ENCODE results near the gene YIPF1. TPM values are rescaled to one million over a fixed set of nuclear protein-coding genes. Genes with fewer than 3 reads are reported as not detected.
A peak's percentile ranks its signal among the peaks of the same experiment; 100 is the strongest.
"Not testable (repeated sequence)": the region's sequence is repeated elsewhere in the genome, so short reads cannot be mapped to it uniquely, and the experiment has no call there.

The YIPF1 gene
- total RNA-seq, 2 donors from 2014 or later = 16.9 to 25.3 TPM

- not testable (repeated sequence) for H3K4me3 Mint-ChIP-seq, ATAC-seq
- H3K36me3 Mint-ChIP-seq = peaks cover 60% of the 10 kb centered on the region
Measured at GRCh38 chr1:53816584-53816983, 73.0 kb downstream of the YIPF1 start.

DNA sequence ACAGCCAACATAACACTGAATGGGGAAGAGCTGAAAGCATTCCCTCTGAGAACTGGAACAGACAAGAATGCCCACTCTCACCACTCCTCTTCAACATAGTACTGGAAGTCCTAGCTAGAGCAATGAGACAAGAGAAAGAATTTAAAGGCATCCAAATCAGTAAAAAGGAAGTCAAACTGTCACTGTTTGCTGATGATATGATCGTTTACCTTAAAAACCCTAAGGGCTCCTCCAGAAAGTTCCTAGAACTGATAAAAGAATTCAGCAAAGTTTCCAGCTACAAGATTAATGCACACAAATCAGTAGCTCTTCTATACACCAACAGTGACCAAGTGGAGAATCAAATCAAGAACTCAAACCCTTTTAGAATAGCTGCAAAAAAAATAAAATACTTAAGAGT, 74.1 kb downstream of the YIPF1 start:
- not testable (repeated sequence) for DNase-seq (ENCODE audit: low spot score); H3K4me1 Mint-ChIP-seq (ENCODE audit: low read depth in 2 of 2); H3K9me3 Mint-ChIP-seq; ATAC-seq; H3K27ac Mint-ChIP-seq; H3K4me3 Mint-ChIP-seq; H3K27me3 Mint-ChIP-seq
- peaks cover 60% of the 10 kb centered on the region for H3K36me3 Mint-ChIP-seq

More at GRCh38 chr1:53816584-53816983, 73.0 kb downstream of the YIPF1 start:
- not testable (repeated sequence) for H3K4me1 Mint-ChIP-seq (ENCODE audit: low read depth in 2 of 2); H3K27ac Mint-ChIP-seq; H3K9me3 Mint-ChIP-seq; DNase-seq (ENCODE audit: low spot score); H3K27me3 Mint-ChIP-seq

- H3K4me1 Mint-ChIP-seq (ENCODE audit: low read depth in 2 of 2) = peaks cover 0 to 3% of the 10 kb centered on the region in 2 donors
- H3K36me3 Mint-ChIP-seq = peaks cover 46% of the 10 kb centered on the region
- no peak overlapping the region for H3K4me3 Mint-ChIP-seq
- H3K27me3 Mint-ChIP-seq = no peaks in the 10 kb centered on the region
- DNase-seq (ENCODE audit: low spot score) (no peak), ATAC-seq (no peak)
- no peaks in the 10 kb centered on the region for H3K9me3 Mint-ChIP-seq
- H3K27ac Mint-ChIP-seq = no peak overlapping the region
Measured at GRCh38 chr1:53811414-53811851, 78.2 kb downstream of the YIPF1 start.

DNA sequence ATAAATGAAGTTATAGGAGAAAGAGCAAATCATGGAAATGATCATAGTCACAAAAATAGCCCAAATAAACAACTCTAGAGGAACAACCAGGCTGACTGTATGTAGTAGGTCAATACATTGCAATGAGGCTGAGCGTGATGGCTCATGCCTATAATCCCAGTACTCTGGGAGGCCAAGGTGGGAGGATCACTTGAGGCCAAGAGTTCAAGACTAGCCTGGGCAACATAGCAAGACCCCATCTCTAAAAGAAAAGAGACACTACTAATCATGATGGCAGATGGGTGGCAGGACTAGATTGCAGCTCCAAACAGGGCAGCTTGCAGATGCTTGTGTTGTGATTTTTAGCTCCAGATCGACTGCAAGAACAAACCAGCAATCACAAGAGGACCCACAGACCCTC, 79.1 kb downstream of the YIPF1 start:
- peaks cover 0 to 3% of the 10 kb centered on the region in 2 donors for H3K4me1 Mint-ChIP-seq (ENCODE audit: low read depth in 2 of 2)

GRCh38 chr1:53810007-53810406, 79.6 kb downstream of the YIPF1 start:
- Mint-ChIP-seq H3K4me1 (ENCODE audit: low read depth in 2 of 2) (peaks cover 0 to 3% of the 10 kb centered on the region in 2 donors), H3K4me3 (no peak overlapping the region), H3K27ac (peak overlapping the region in 1 of 2 donors; percentile 29), H3K9me3 (no peaks in the 10 kb centered on the region), H3K27me3 (no peaks in the 10 kb centered on the region), H3K36me3 (peaks cover 33% of the 10 kb centered on the region)
- DNase-seq (ENCODE audit: low spot score) (no peak), ATAC-seq (no peak)

More for the DNA sequence above, 79.1 kb downstream of the YIPF1 start:
- H3K27me3 Mint-ChIP-seq = no peaks in the 10 kb centered on the region
- H3K4me3 Mint-ChIP-seq = no peak overlapping the region
- ATAC-seq (no peak), DNase-seq (ENCODE audit: low spot score) (no peak)
- H3K27ac Mint-ChIP-seq = peak overlapping the region in 1 of 2 donors; percentile 29
- H3K36me3 Mint-ChIP-seq = peaks cover 38% of the 10 kb centered on the region
- H3K9me3 Mint-ChIP-seq = no peaks in the 10 kb centered on the region

GRCh38 chr1:53807916-53808315, 81.7 kb downstream of the YIPF1 start:
- H3K4me3 Mint-ChIP-seq = no peak overlapping the region
- no peaks in the 10 kb centered on the region for H3K27me3 Mint-ChIP-seq
- no peak for ATAC-seq
- no peak for DNase-seq (ENCODE audit: low spot score)
- peaks cover 0 to 3% of the 10 kb centered on the region in 2 donors for H3K4me1 Mint-ChIP-seq (ENCODE audit: low read depth in 2 of 2)
- H3K9me3 Mint-ChIP-seq = no peaks in the 10 kb centered on the region
- H3K36me3 Mint-ChIP-seq = peaks cover 23% of the 10 kb centered on the region
- H3K27ac Mint-ChIP-seq = no peak overlapping the region

DNA sequence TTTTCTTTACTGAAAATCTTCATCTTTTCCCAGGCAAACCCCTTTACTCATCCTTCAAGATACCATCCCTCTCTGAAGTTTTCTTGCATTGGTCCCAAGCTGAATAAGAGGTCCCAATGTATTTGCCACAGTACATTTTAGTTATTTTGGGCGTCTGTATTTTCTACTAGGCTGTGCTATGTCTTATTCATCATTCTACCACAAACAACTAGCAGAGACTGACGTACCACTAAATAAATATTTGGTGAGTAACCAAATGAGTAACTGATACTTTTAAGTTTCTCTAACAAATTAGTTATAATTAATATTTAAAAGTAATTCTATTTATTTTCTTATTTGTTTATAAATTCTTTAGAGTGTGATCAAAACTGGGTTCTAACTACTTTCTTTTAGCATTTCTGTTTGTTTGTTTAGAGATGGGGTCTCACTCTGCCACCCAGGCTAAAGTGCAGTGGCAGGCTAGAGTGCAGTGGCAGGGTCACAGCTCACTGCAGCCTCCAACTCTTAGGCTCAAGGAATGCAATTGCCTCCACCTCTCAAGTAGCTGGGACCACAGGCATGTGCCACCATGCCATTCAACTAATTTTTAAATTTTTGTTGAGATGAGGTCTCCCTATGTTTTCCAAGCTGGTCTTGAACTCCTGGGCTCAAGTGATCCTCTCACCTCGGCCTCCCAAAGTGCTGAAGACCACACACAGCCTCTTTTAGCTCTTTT, 84.6 kb downstream of the YIPF1 start:
- no peak for DNase-seq (ENCODE audit: low spot score)
- H3K36me3 Mint-ChIP-seq = peaks cover 17% of the 10 kb centered on the region
- no peak for ATAC-seq
- H3K4me1 Mint-ChIP-seq (ENCODE audit: low read depth in 2 of 2) = no peaks in the 10 kb centered on the region
- H3K27me3 Mint-ChIP-seq = no peaks in the 10 kb centered on the region
- no peak overlapping the region for H3K27ac Mint-ChIP-seq
- no peak overlapping the region for H3K4me3 Mint-ChIP-seq
- H3K9me3 Mint-ChIP-seq = no peaks in the 10 kb centered on the region

DNA sequence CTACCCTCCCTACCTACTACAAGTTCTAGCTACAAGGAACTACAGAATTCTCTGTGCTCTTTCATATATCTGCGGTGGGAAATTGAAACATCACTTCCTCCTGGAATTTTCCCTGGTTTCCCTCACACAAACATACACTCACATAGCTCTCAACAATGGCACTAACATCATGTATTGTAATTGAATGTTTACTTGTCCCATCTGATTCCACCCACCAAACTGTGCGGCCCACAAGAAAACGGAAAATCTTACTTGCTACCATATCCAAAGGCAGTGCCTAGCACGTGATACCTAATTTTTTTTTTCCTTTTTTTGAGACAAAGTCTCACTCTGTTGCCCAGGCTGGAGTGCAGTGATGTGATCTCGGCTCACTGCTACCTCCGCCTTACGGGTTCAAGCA, 85.4 kb downstream of the YIPF1 start:
- Mint-ChIP-seq H3K36me3 (peaks cover 17% of the 10 kb centered on the region), H3K4me3 (no peak overlapping the region), H3K4me1 (ENCODE audit: low read depth in 2 of 2) (no peaks in the 10 kb centered on the region), H3K9me3 (no peaks in the 10 kb centered on the region), H3K27ac (no peak overlapping the region), H3K27me3 (no peaks in the 10 kb centered on the region)
- DNase-seq (ENCODE audit: low spot score) (no peak), ATAC-seq (no peak)

Other genes starting within 250 kb of the YIPF1 start
- not detected for gene GLIS1, start 150.6 kb downstream of the YIPF1 start, total RNA-seq
- 10 to 100 TPM; 23.4 to 44.9 TPM for gene NDC1, start 51.5 kb downstream of the YIPF1 start, total RNA-seq
- gene DIO1, start 4.4 kb upstream of the YIPF1 start, total RNA-seq = not detected
- 10 to 100 TPM; 61.8 to 71.2 TPM for gene IFT25, start 55.9 kb upstream of the YIPF1 start, total RNA-seq
- gene LRRC42, start 56.6 kb upstream of the YIPF1 start, total RNA-seq = 10 to 100 TPM; 19.2 to 21.8 TPM
- gene LDLRAD1, start 128.4 kb upstream of the YIPF1 start, total RNA-seq = not detected
- gene TMEM59, start 163.4 kb upstream of the YIPF1 start, total RNA-seq = 100 to 1,000 TPM in 1 of 2 donors, 10 to 100 TPM in 1; 85.9 to 239 TPM
- 1 to 10 TPM; 9.3 to 9.5 TPM for gene TCEANC2, start 163.8 kb upstream of the YIPF1 start, total RNA-seq